Neural progenitor cell (in vitro differentiated cells): ENCODE measurements around the gene DOCK10. TPM values are rescaled to one million over a fixed set of nuclear protein-coding genes. Genes with fewer than 3 reads are reported as not detected.

Experiments used
- DNase-seq: peaks from one replicate; pipeline ENCODE4 v3.0.0-alpha.2; 2016; ENCODE audit warnings: low spot score
- H2AFZ ChIP-seq: fragments of 200-600 bp; sonication (generic); replicated peaks from 2 replicates; pipeline ENCODE4 v1.6.1; 2016; ENCODE audit warnings: antibody characterized with exemption
- H3F3A ChIP-seq: fragments of 200-600 bp; sonication (generic); 2 replicates; pipeline ENCODE4 v1.6.1; 2016; ENCODE audit warnings: antibody characterized with exemption, low read depth
- H3K27ac ChIP-seq: fragments of 200-600 bp; sonication (generic); 2 replicates; pipeline ENCODE4 v1.5.1; 2016; ENCODE audit warnings: mild to moderate bottlenecking
- H3K27me3 ChIP-seq: fragments of 200-600 bp; sonication (generic); 2 replicates; pipeline ENCODE4 v1.6.1; 2016; ENCODE audit warnings: mild to moderate bottlenecking, moderate library complexity
- H3K36me3 ChIP-seq: fragments of 200-600 bp; sonication (generic); 2 replicates; pipeline ENCODE4 v1.5.1; 2016
- H3K4me1 ChIP-seq: fragments of 200-600 bp; sonication (generic); 2 replicates; pipeline ENCODE4 v1.6.1; 2016; ENCODE audit warnings: mixed run types
- H3K4me2 ChIP-seq: fragments of 200-600 bp; sonication (generic); 2 replicates; pipeline ENCODE4 v1.6.1; 2016
- H3K4me3 ChIP-seq: fragments of 200-600 bp; sonication (generic); 2 replicates; pipeline ENCODE4 v1.5.1; 2016
- H3K79me2 ChIP-seq: fragments of 200-600 bp; sonication (generic); 2 replicates; pipeline ENCODE4 v1.6.1; 2016; ENCODE audit warnings: low read depth
- H3K9ac ChIP-seq: fragments of 200-600 bp; sonication (generic); 2 replicates; pipeline ENCODE4 v1.6.1; 2016
- H3K9me3 ChIP-seq: fragments of 200-600 bp; sonication (generic); 2 replicates; pipeline ENCODE4 v1.5.1; 2016; ENCODE audit warnings: low read depth
- H4K20me1 ChIP-seq: fragments of 200-600 bp; sonication (generic); 2 replicates; pipeline ENCODE4 v1.6.1; 2016; ENCODE audit warnings: low read depth
- H3K27ac Mint-ChIP-seq: 3 replicates; pipeline ENCODE4 v1.8.0; 2021; ENCODE audit warnings: mixed read lengths
- H3K27me3 Mint-ChIP-seq: 2 replicates; pipeline ENCODE4 v1.8.0; 2022; ENCODE audit warnings: low read depth, mild to moderate bottlenecking, inconsistent platforms, moderate library complexity, mixed read lengths; ENCODE audit not compliant: insufficient read depth
- H3K36me3 Mint-ChIP-seq: 3 replicates; pipeline ENCODE4 v1.8.0; 2021; ENCODE audit warnings: mixed read lengths
- H3K4me1 Mint-ChIP-seq: 3 replicates; pipeline ENCODE4 v1.8.0; 2021; ENCODE audit warnings: mixed read lengths
- H3K4me3 Mint-ChIP-seq: 3 replicates; pipeline ENCODE4 v1.8.0; 2021; ENCODE audit warnings: mild to moderate bottlenecking, moderate library complexity, mixed read lengths
- H3K9me3 Mint-ChIP-seq: 3 replicates; pipeline ENCODE4 v1.8.0; 2020; ENCODE audit warnings: mixed read lengths
- CTCF ChIP-seq: fragments of 200-600 bp; sonication (generic); IDR thresholded peaks from 2 replicates; pipeline ENCODE4 v1.5.1; 2017; ENCODE audit warnings: antibody characterized with exemption, mild to moderate bottlenecking
- EZH2 ChIP-seq: fragments of 200-600 bp; sonication (generic); IDR thresholded peaks from 2 replicates; pipeline ENCODE4 v1.6.1; 2017; ENCODE audit warnings: antibody characterized with exemption, mild to moderate bottlenecking, moderate library complexity
- EZH2phosphoT487 ChIP-seq: fragments of 200-600 bp; sonication (generic); IDR thresholded peaks from 2 replicates; pipeline ENCODE4 v1.6.1; 2017; ENCODE audit warnings: antibody characterized with exemption
- total RNA-seq: library from RNA; depleted of rRNA; stranded (reverse); fragments of >200 nt; gene quantifications from 2 replicates; pipeline ENCODE4 v1.2.3, GENCODE V29; 2015; ENCODE audit warnings: low replicate concordance

The DOCK10 gene
- total RNA-seq, 1 donor from 2014 or later: 1.1 TPM

- Mint-ChIP-seq H3K9me3 (no peaks in the 10 kb centered on the region), H3K4me1 (peaks cover 18% of the 10 kb centered on the region), H3K36me3 (no peaks in the 10 kb centered on the region), H3K4me3 (no peak overlapping the region), H3K27ac (no peak overlapping the region), H3K27me3 (no peaks in the 10 kb centered on the region)
- no peak overlapping the region for H3K4me2 ChIP-seq
- no peak overlapping the region for H3K9ac ChIP-seq
- no peak for DNase-seq
- no peaks in the 10 kb centered on the region for H3K79me2 ChIP-seq
- no peak overlapping the region for H3K27ac ChIP-seq
- no peaks in the 10 kb centered on the region for H4K20me1 ChIP-seq
- H3K4me3 ChIP-seq: no peak overlapping the region
- no peaks in the 10 kb centered on the region for H3F3A ChIP-seq
- no peaks in the 10 kb centered on the region for H3K9me3 ChIP-seq
- peaks cover 24% of the 10 kb centered on the region for H3K4me1 ChIP-seq
- H3K27me3 ChIP-seq: no peaks in the 10 kb centered on the region
- H3K36me3 ChIP-seq: no peaks in the 10 kb centered on the region
- TF ChIP-seq EZH2: no peak
- no peak for TF ChIP-seq CTCF
- no peak for TF ChIP-seq EZH2phosphoT487
- no peak overlapping the region for H2AFZ ChIP-seq
Observed at GRCh38 chr2:225074919-225075681, 32.8 kb upstream of the DOCK10 start.

DNA sequence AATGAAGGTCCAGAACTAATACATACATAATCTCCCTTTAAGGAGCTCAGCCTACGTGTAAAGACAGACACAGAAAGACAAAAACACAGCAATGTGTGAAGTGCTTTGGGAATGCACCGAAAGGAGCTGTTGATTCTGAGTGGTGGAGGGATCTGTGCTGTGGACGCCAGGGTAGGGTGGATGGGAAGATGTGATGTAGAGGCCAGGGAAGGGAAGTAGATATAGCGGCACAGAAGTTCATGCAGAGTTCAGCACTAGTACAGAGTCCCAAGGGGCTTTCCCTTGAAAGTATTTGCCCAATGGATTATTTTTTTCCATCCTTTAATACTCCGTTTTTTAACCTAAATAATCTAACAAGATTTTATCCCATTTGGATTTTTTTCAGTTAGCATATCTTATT is 32.1 kb upstream of the DOCK10 start:
- Mint-ChIP-seq H3K4me3 (no peak overlapping the region), H3K36me3 (no peaks in the 10 kb centered on the region), H3K27ac (no peak overlapping the region), H3K9me3 (no peaks in the 10 kb centered on the region), H3K4me1 (peaks cover 18% of the 10 kb centered on the region), H3K27me3 (peaks cover 2% of the 10 kb centered on the region)
- no peaks in the 10 kb centered on the region for H3K79me2 ChIP-seq
- H3K4me1 ChIP-seq: peaks cover 24% of the 10 kb centered on the region
- H3K9ac ChIP-seq: no peak overlapping the region
- H4K20me1 ChIP-seq: no peaks in the 10 kb centered on the region
- H3K4me3 ChIP-seq: no peak overlapping the region
- H3K4me2 ChIP-seq: no peak overlapping the region
- no peak for DNase-seq
- TF ChIP-seq EZH2: no peak
- H3K27ac ChIP-seq: no peak overlapping the region
- no peaks in the 10 kb centered on the region for H3K36me3 ChIP-seq
- H3K27me3 ChIP-seq: no peaks in the 10 kb centered on the region
- no peak overlapping the region for H2AFZ ChIP-seq
- no peaks in the 10 kb centered on the region for H3K9me3 ChIP-seq
- no peaks in the 10 kb centered on the region for H3F3A ChIP-seq

GRCh38 chr2:225073198-225073597 is 30.9 kb upstream of the DOCK10 start:
- Histone ChIP-seq H3K4me1 (peaks cover 24% of the 10 kb centered on the region), H3K4me3 (no peak overlapping the region), H3K9ac (no peak overlapping the region), H3K36me3 (no peaks in the 10 kb centered on the region), H4K20me1 (no peaks in the 10 kb centered on the region), H3K9me3 (no peaks in the 10 kb centered on the region), H3F3A (no peaks in the 10 kb centered on the region), H2AFZ (no peak overlapping the region), H3K27me3 (no peaks in the 10 kb centered on the region), H3K4me2 (no peak overlapping the region), H3K27ac (no peak overlapping the region), H3K79me2 (no peaks in the 10 kb centered on the region)
- H3K27ac Mint-ChIP-seq: no peak overlapping the region
- H3K36me3 Mint-ChIP-seq: no peaks in the 10 kb centered on the region
- TF ChIP-seq EZH2: no peak
- TF ChIP-seq CTCF: no peak
- TF ChIP-seq EZH2phosphoT487: no peak
- DNase-seq: no peak
- H3K27me3 Mint-ChIP-seq: peaks cover 2% of the 10 kb centered on the region
- H3K4me1 Mint-ChIP-seq: peaks cover 18% of the 10 kb centered on the region
- H3K4me3 Mint-ChIP-seq: no peak overlapping the region
- H3K9me3 Mint-ChIP-seq: peaks cover 5% of the 10 kb centered on the region

DNA sequence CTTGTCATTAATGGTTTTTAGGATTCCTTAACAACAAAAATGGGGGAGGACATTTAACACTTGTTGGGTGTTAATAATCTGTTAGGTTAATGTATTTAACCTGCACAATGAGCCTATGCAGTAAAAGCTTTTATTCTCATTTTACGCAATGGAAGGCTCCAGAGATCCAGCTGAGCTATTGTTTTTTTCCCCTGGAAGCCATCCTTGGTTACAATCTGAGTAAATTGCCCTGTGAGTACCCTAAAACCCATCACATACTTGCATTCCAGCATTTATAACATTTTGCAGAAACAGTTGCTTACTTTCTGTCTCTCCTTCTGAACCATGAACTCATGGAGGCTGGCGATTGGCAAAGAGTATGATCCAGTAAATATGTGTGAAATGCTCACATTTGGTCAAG is 30.2 kb upstream of the DOCK10 start:
- H3K27ac ChIP-seq: no peak overlapping the region
- TF ChIP-seq CTCF: no peak
- TF ChIP-seq EZH2: no peak
- no peak for TF ChIP-seq EZH2phosphoT487
- H3K27ac Mint-ChIP-seq: no peak overlapping the region
- no peaks in the 10 kb centered on the region for H3F3A ChIP-seq
- H3K4me3 ChIP-seq: no peak overlapping the region
- H3K4me2 ChIP-seq: peak overlapping the region; percentile 39
- H3K4me3 Mint-ChIP-seq: no peak overlapping the region
- no peak overlapping the region for H3K9ac ChIP-seq
- H3K9me3 ChIP-seq: no peaks in the 10 kb centered on the region
- peaks cover 2% of the 10 kb centered on the region for H3K27me3 Mint-ChIP-seq
- H4K20me1 ChIP-seq: no peaks in the 10 kb centered on the region
- H3K36me3 Mint-ChIP-seq: no peaks in the 10 kb centered on the region
- no peak overlapping the region for H2AFZ ChIP-seq
- H3K4me1 Mint-ChIP-seq: peaks cover 18% of the 10 kb centered on the region
- peaks cover 24% of the 10 kb centered on the region for H3K4me1 ChIP-seq
- peaks cover 11% of the 10 kb centered on the region for H3K9me3 Mint-ChIP-seq
- no peaks in the 10 kb centered on the region for H3K36me3 ChIP-seq
- H3K79me2 ChIP-seq: no peaks in the 10 kb centered on the region
- H3K27me3 ChIP-seq: no peaks in the 10 kb centered on the region
- peak; percentile 57 for DNase-seq
